ENCODE data around the gene FZD4.
"Not testable (repeated sequence)": the region's sequence is repeated elsewhere in the genome, so short reads cannot be mapped to it uniquely, and the experiment has no call there.

The FZD4 gene

GRCh38 chr11:86937193-86937806 lies 17.9 kb downstream of the FZD4 start:
- not testable (repeated sequence) for DNase-seq

DNA sequence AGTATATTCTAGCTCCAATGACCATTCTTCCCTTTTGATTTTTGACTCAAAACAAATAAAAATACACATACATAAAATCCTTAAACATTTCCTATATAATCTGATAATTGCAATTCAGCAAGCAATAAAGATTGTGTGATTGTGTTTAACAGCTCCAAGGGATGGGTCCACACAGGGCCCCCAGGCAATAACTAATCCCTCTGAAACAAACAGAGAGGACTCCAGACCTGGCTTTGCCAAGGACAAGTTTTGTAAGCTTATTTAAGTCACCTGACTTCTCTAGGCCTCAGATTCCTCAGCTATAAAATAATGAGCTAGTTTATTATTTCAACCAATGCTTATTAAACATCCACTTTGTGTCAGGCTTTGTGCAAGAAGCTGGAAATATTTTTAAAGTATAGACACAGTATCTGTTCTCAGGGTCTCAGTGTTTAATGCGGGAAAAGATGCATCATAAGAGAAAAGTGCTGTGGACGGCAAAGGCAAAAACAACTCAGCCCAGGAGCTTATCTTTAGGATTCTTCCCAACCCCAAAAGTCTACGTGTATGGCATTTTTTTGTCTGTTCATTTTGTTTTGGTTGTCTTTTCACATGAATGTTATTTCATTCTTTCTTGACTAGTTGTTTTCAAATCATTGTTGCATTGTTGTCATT lies 20.1 kb downstream of the FZD4 start:
- DNase-seq: no peak

GRCh38 chr11:86934582-86934900 lies 20.7 kb downstream of the FZD4 start:
- no peak for DNase-seq

DNA sequence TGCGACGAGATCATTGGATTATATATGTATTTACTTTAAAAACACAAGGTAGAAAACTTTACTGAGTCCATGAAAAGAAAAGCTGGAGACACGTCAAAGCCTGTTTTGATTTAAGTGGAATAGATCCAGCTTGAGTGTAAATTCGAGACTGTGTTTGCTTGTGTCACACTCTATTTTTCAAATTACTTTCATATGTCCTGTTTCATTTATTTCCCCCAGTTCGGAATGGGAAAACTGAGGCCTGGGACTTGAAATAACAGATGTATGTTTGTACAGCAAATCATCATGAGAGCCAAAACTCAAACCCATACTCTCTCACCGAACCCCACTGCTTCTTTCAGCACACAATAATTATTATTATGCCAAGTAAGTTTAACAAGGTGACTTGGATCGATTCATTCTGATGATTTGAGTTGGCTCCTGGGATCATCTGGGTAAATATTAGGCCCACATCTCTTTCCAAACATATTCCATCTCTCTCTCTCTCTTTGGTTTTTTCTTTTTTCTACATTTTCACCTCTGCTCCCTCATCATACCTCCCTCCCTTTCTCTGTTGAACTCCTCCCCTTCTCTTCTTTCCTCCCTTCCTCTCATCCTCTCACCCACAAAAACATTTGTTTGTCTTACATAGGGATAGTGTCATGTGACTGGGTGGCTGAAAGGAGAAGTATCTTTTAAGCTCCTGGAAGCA lies 21.2 kb downstream of the FZD4 start:
- DNase-seq: no peak

GRCh38 chr11:86932924-86933875 lies 22.0 kb downstream of the FZD4 start:
- no peak for DNase-seq

DNA sequence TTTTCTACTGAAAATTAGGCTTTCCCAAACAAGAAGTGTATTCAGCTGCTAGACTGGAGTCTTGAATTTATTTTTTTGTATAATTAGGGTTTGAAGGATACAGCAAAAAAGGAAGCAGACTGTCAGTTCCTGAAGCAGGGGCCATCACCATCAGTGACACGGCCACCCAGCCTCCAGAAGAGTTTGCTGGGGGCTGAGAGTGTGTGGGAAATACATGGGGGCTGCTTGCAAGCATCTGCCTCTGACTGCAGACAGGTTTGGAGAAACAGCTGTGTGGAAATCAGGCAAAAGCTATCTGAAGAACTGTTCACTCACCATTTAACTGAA lies 23.0 kb downstream of the FZD4 start:
- no peak for DNase-seq

GRCh38 chr11:86931548-86932258 lies 23.5 kb downstream of the FZD4 start:
- DNase-seq: no peak

DNA sequence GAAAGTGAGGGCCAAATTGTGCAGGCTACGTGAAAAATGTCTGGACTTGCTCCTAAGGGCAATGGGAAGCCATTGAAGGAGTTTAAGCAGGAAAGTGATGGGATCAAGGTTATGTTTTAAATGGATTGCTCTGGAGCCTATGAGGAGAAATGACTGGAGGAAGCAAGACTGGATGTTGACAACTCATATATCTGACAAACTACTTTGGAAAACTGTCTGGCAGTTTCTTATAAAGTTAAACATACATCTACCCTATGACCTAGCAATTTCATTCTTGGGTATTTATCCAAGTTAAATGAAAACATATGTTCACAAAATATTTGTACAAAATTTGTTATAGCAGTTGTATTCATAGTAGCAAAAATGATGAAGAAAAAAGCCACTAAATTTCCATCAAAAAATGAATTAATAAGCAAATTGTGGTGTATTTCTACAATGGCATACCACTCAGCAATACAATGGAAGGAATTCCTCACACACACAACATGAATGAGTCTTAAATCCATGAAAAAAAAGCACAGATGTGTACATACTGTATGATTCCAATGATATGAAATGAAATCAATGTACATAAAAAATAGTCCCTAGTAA lies 24.1 kb downstream of the FZD4 start:
- no peak for DNase-seq

- DNase-seq: no peak
Measured at GRCh38 chr11:86926975-86927374, 28.2 kb downstream of the FZD4 start.

DNA sequence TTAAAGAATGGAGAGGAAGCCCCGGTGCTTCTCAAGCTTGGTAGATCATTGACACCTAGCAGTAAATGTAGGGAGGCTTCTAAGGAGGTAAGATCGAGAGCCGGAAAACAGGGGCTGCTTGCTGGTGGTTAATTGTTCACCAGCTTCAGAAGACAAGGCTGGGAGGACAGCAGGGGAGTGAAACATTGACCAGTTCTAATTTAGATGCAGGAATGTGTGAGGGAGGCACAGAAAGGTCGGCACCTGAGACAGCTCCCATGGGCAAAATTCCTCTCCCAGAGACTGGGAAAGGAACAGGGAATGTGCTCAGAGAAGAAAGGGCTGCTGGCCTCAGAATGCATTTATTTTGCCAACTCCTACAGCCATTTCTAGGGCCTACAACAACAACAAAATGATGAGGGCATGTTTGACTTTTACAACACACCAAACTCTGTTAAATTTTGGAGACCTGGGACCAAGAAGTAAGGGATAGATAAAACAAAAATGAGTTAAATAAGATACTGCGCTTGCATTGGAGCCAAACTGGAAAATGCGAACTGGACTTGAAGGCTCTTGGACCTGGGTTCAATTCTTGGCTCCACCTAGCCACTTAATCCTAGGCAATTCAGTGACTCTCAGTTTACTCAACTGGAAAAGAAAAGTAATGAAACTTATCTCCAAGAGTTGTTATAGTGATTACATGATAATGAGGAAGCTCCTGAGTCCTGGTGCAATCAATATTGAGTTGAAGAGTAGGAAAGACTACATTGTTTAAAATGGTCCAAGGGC lies 31.0 kb downstream of the FZD4 start:
- no peak for DNase-seq

DNA sequence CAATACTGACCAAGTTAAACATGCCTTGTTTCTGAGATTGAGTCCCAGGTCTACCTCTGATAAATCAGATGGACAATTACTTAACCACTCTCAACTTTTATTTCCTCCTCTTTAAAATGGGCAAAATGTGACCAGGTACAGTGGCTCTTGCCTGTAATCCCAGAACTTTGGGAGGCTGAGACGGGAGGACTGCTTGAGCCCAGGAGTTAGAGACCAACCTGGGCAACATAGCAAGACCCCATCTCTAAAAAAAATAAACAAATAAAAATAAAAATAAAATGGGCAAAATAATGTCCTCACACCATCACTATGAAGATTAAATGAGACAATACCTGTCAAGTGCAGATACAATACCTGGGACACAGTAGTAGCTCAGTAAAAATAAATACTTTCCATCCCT lies 33.0 kb downstream of the FZD4 start:
- no peak for DNase-seq

- peak; percentile 76 for DNase-seq
Measured at GRCh38 chr11:86919557-86920210, 35.5 kb downstream of the FZD4 start.

- DNase-seq: no peak
Measured at GRCh38 chr11:86918973-86919372, 36.2 kb downstream of the FZD4 start.

GRCh38 chr11:86918496-86918895 lies 36.7 kb downstream of the FZD4 start:
- DNase-seq: no peak

DNA sequence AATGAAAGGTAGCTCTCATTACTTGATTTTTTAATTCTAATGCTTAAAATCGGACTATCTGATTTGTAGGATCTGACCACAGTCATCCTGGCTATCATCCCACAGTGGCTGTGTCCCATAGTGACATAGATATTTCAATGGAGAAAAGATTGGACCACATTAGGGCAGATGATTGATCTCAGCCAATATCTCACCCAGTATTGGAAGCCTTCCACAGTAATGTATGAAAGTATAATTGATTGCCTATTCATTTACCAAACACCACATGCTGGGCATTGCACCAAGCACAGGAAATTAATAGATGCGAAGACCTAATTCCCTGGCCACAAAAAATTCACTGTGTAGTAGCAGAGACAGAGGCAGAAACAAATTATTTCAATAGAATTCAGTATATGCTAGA lies 37.6 kb downstream of the FZD4 start:
- no peak for DNase-seq

DNA sequence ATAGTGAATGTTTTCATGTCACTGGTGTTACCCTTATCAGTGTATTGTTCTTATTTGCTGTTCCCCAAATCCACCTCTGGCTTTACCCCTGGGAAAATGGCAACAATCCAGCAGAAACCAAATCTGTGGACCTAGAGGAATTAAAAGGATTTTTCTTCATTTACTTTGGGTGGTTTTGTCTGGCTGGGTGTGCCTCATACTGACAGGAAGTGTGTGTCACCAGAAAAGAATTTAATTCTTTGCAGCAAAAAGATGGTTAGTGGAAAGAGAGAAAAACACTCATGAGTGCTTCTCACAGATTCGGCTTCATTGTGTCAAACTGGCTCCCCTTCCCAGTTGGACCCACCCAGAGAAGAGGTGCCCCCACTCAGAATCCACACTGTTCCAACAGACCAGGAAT lies 38.9 kb downstream of the FZD4 start:
- DNase-seq: peak; percentile 48

DNA sequence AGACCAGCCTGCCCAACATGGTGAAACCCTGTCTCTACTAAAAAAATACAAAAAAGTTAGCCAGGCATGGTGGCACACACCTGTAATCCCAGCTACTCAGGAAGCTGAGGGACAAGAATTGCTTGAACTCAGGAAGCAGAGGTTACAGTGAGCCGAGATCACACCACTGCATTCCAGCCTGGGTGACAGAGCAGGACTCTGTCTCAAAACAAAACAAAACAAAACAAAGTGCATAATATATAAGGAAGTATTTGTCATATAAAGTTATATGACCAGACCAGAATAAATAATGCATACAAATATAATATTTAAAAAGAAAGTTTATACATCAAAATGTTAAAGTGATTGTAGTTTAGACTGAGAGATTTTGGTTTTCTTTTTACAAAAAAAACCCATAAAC lies 39.3 kb downstream of the FZD4 start:
- not testable (repeated sequence) for DNase-seq

DNA sequence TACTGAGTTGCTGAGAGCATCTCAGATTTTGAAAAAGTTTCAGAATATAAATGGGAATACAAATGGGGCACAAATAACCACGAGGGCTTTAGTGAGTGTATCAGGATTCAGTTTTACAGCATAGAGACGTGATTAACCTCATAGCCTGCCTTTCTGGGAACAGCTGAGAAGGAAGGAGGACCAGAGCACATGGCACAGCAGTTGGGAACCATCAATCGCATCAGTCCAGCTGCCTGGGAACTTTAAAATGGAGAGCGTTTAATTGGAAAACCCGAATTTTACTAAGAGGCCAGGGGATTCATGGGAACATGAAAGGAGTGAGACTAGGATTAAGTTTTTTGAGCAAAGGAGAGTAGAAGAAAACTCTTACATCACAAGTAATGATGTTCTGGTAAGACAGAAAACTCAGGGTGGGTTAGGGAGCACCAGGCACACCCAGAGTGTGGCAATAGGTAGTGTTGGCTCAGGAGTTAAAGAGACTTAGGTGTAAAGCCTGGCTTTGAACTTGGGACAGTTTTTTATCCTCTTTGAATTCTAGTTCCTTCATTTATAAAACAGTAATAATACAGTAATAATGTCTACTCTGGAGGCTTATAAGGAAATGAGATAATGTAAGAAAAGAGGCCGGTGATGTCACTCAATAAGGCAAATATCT lies 40.2 kb downstream of the FZD4 start:
- no peak for DNase-seq

- DNase-seq: no peak
Measured at GRCh38 chr11:86912238-86912637, 43.0 kb downstream of the FZD4 start.

DNA sequence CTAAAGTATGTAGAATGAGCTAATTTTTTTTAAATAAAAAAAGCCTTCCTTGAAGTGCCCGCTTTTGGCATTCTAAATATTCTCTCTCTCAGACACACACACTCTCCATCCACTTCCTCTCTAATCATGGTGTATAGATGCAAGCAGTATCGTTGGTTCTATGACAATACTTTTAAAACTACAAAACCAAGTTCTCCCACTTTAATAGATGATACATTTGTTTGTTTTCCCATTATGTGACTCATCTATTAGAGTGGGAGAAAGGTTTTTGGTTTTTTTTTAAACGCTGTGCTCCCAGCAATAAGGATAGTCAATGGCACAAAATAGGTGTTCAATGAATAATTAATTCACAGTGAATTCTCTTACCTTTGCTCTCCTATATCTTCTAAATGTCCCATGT lies 44.6 kb downstream of the FZD4 start:
- DNase-seq: peak; percentile 59

GRCh38 chr11:86906198-86906597 lies 49.0 kb downstream of the FZD4 start:
- DNase-seq: no peak

Measured in DMS53 (cell line).